Mesendoderm (in vitro differentiated cells): ENCODE results near the gene GPNMB.

Experiments used
- DNase-seq: peaks from one replicate; pipeline ENCODE4 v3.0.0; 2013
- H2AK5ac ChIP-seq: 2 replicates; pipeline ENCODE4 v1.6.1; 2013; ENCODE audit warnings: low read length, inconsistent platforms
- H2BK120ac ChIP-seq: 2 replicates; pipeline ENCODE4 v1.6.1; 2013; ENCODE audit warnings: low read depth, mild to moderate bottlenecking, low read length, moderate library complexity, mixed read lengths
- H2BK15ac ChIP-seq: replicated peaks from 2 replicates; pipeline ENCODE4 v1.6.1; 2013; ENCODE audit warnings: low read depth, mild to moderate bottlenecking, moderate library complexity
- H2BK5ac ChIP-seq: 2 replicates; pipeline ENCODE4 v1.6.1; 2013; ENCODE audit warnings: low read length, inconsistent platforms
- H3K18ac ChIP-seq: 2 replicates; pipeline ENCODE4 v1.6.1; 2013; ENCODE audit warnings: mild to moderate bottlenecking, low read length, mixed read lengths
- H3K23ac ChIP-seq: one replicate; pipeline ENCODE4 v1.6.1; 2013; ENCODE audit warnings: low read length
- H3K27ac ChIP-seq: 2 replicates; pipeline ENCODE4 v1.5.1; 2013; ENCODE audit warnings: low read depth, mild to moderate bottlenecking, inconsistent platforms, low read length, moderate library complexity
- H3K27me3 ChIP-seq: 2 replicates; pipeline ENCODE4 v1.6.1; 2013; ENCODE audit warnings: low read length, control low read depth, mild to moderate bottlenecking, inconsistent platforms; ENCODE audit not compliant: insufficient read depth, poor library complexity
- H3K36me3 ChIP-seq: 2 replicates; pipeline ENCODE4 v1.6.1; 2013; ENCODE audit warnings: low read length, inconsistent platforms; ENCODE audit not compliant: control insufficient read depth, insufficient read depth
- H3K4ac ChIP-seq: one replicate; pipeline ENCODE4 v1.6.1; 2013; ENCODE audit warnings: low read depth, mild to moderate bottlenecking, low read length, moderate library complexity
- H3K4me1 ChIP-seq: 2 replicates; pipeline ENCODE4 v1.6.1; 2013; ENCODE audit warnings: low read depth, low read length, inconsistent platforms; ENCODE audit not compliant: control insufficient read depth
- H3K4me2 ChIP-seq: 2 replicates; pipeline ENCODE4 v1.6.1; 2013; ENCODE audit warnings: low read length
- H3K4me3 ChIP-seq: 2 replicates; pipeline ENCODE4 v1.5.1; 2013; ENCODE audit warnings: mild to moderate bottlenecking, low read length
- H3K56ac ChIP-seq: one replicate; pipeline ENCODE4 v1.6.1; 2013; ENCODE audit warnings: low read length
- H3K79me1 ChIP-seq: 2 replicates; pipeline ENCODE4 v1.6.1; 2013; ENCODE audit warnings: low read length, inconsistent platforms
- H3K79me2 ChIP-seq: 2 replicates; pipeline ENCODE4 v1.6.1; 2013; ENCODE audit warnings: mild to moderate bottlenecking, low read length; ENCODE audit not compliant: control insufficient read depth, insufficient read depth
- H3K9ac ChIP-seq: 2 replicates; pipeline ENCODE4 v1.6.1; 2013; ENCODE audit warnings: low read length, inconsistent platforms
- H4K5ac ChIP-seq: one replicate; pipeline ENCODE4 v1.6.1; 2013; ENCODE audit warnings: low read length
- H4K8ac ChIP-seq: one replicate; pipeline ENCODE4 v1.6.1; 2013; ENCODE audit warnings: low read depth, mild to moderate bottlenecking, control low read depth, low read length, moderate library complexity
- WGBS: extraction: QIAGEN DNeasy Blood & Tissue Kit; methylation state at CpG from one replicate; pipeline ENCODE4 v1.1.7; 2013; ENCODE audit warnings: low lambda C conversion rate, missing lambda C conversion rate; ENCODE audit not compliant: insufficient coverage; ENCODE audit errors: extremely low coverage; 5-methylcytosine and 5-hydroxymethylcytosine counted together

The GPNMB gene

GRCh38 chr7:23272275-23272674, 25.7 kb downstream of the GPNMB start:
- H3K56ac ChIP-seq = no peak overlapping the region
- no peak overlapping the region for H2BK5ac ChIP-seq
- H3K4me2 ChIP-seq = no peak overlapping the region
- no peak overlapping the region for H3K18ac ChIP-seq
- H3K4me1 ChIP-seq = no peaks in the 10 kb centered on the region
- no peak overlapping the region for H3K4me3 ChIP-seq
- H2AK5ac ChIP-seq = no peak overlapping the region
- no peak overlapping the region for H3K9ac ChIP-seq
- H4K8ac ChIP-seq = no peak overlapping the region
- no peak overlapping the region for H3K4ac ChIP-seq
- no CpG with 5 or more reads among the region's 2 CpGs for WGBS
- no peak overlapping the region for H3K23ac ChIP-seq
- H3K36me3 ChIP-seq = no peaks in the 10 kb centered on the region
- H3K27ac ChIP-seq = no peak overlapping the region
- H2BK120ac ChIP-seq = no peak overlapping the region
- DNase-seq = no peak
- H4K5ac ChIP-seq = no peak overlapping the region
- no peak overlapping the region for H2BK15ac ChIP-seq
- H3K79me1 ChIP-seq = no peaks in the 10 kb centered on the region
- no peaks in the 10 kb centered on the region for H3K27me3 ChIP-seq
- H3K79me2 ChIP-seq = no peaks in the 10 kb centered on the region

DNA sequence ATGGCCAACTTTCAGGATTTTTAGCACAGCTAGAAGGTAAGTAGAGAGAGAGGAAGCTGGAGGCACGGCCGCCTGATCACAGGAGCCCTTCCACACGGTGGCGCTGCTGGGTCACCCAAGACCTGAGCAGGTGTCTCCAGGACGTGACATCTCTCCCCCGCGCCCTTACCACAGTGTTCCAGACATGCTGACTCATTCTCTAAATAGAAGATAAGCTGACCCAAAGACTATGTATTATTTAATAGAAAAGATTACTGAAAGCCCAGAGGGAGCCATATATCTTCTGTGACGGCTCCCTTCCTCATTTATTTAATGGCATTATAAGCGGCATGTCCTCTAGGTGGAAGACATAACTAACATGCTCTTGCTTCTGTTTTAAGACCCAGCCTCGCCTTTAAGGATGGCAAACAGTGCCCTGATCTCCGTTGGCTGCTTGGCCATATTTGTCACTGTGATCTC, 26.6 kb downstream of the GPNMB start:
- Histone ChIP-seq H2AK5ac (no peak overlapping the region), H3K79me2 (no peaks in the 10 kb centered on the region), H4K8ac (no peak overlapping the region), H3K4me1 (no peaks in the 10 kb centered on the region), H3K4ac (no peak overlapping the region), H3K36me3 (no peaks in the 10 kb centered on the region), H4K5ac (no peak overlapping the region), H3K4me2 (no peak overlapping the region), H3K27me3 (no peaks in the 10 kb centered on the region), H3K79me1 (no peaks in the 10 kb centered on the region), H3K56ac (no peak overlapping the region), H2BK15ac (no peak overlapping the region), H2BK5ac (no peak overlapping the region), H3K18ac (no peak overlapping the region), H3K4me3 (no peak overlapping the region), H3K9ac (no peak overlapping the region), H3K27ac (no peak overlapping the region), H3K23ac (no peak overlapping the region), H2BK120ac (no peak overlapping the region)
- WGBS = no CpG with 5 or more reads among the region's 11 CpGs
- DNase-seq = peak; percentile 92

DNA sequence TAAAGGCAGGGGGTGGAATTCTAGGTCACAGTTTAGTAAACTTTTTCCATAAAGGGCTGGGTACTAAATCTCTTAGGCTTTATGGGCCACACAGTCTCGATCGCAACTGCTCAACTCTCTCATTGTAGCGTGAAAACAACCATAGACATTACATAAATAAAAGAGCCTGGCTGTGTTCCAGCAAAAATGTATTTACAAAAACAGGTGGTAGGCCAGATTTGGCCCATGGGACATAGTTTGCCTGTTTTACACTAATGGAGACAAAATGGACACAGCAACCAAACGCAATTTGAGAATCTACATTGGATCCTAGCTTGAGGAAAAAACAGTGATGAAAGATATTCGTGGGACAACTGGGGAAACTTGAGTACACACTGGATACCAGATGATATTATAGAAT, 29.3 kb downstream of the GPNMB start:
- H3K56ac ChIP-seq = no peak overlapping the region
- no peak overlapping the region for H2AK5ac ChIP-seq
- no peak overlapping the region for H3K4me3 ChIP-seq
- DNase-seq = no peak
- H3K4me2 ChIP-seq = no peak overlapping the region
- no peak overlapping the region for H2BK15ac ChIP-seq
- no peak overlapping the region for H2BK5ac ChIP-seq
- no peak overlapping the region for H2BK120ac ChIP-seq
- H3K4ac ChIP-seq = no peak overlapping the region
- no peaks in the 10 kb centered on the region for H3K36me3 ChIP-seq
- no peak overlapping the region for H3K18ac ChIP-seq
- no peak overlapping the region for H3K9ac ChIP-seq
- H3K79me1 ChIP-seq = no peaks in the 10 kb centered on the region
- H3K27me3 ChIP-seq = no peaks in the 10 kb centered on the region
- no peak overlapping the region for H3K27ac ChIP-seq
- no peak overlapping the region for H3K23ac ChIP-seq
- H4K5ac ChIP-seq = no peak overlapping the region
- H4K8ac ChIP-seq = no peak overlapping the region
- H3K4me1 ChIP-seq = no peaks in the 10 kb centered on the region
- WGBS = no CpG with 5 or more reads among the region's 5 CpGs
- H3K79me2 ChIP-seq = no peaks in the 10 kb centered on the region

GRCh38 chr7:23276376-23276775, 29.8 kb downstream of the GPNMB start:
- no peak overlapping the region for H3K4me2 ChIP-seq
- no peak overlapping the region for H2BK120ac ChIP-seq
- H3K9ac ChIP-seq = no peak overlapping the region
- no peak overlapping the region for H3K18ac ChIP-seq
- H3K4me3 ChIP-seq = no peak overlapping the region
- no peaks in the 10 kb centered on the region for H3K27me3 ChIP-seq
- H3K27ac ChIP-seq = no peak overlapping the region
- H3K79me2 ChIP-seq = no peaks in the 10 kb centered on the region
- H3K79me1 ChIP-seq = no peaks in the 10 kb centered on the region
- no peak overlapping the region for H2AK5ac ChIP-seq
- H3K23ac ChIP-seq = no peak overlapping the region
- no peak overlapping the region for H4K5ac ChIP-seq
- peak; percentile 80 for DNase-seq
- H3K36me3 ChIP-seq = no peaks in the 10 kb centered on the region
- no peak overlapping the region for H2BK15ac ChIP-seq
- no peak overlapping the region for H3K56ac ChIP-seq
- H3K4me1 ChIP-seq = no peaks in the 10 kb centered on the region
- no peak overlapping the region for H4K8ac ChIP-seq
- no peak overlapping the region for H2BK5ac ChIP-seq
- H3K4ac ChIP-seq = no peak overlapping the region
- no CpG with 5 or more reads among the region's 5 CpGs for WGBS

DNA sequence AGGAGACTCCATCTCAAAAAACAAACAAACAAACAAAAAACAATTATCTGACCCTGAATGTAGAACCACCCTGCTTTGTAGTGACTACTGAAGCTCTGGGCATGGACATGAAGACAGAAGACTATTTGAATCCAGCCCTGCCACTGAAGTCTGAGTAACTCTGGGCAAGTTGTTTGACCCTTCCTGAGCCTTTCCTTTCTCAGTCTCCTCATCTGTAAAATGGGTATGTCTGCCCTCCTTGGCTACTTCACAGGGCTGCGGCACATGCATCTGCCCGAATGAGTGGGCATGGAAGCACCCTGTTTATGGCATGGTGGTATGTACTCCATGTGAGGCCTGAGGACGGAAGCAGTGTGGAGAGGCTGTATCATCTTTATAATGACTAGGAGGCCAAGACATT, 30.4 kb downstream of the GPNMB start:
- no peak overlapping the region for H2BK120ac ChIP-seq
- H3K4me3 ChIP-seq = no peak overlapping the region
- no peak for DNase-seq
- H3K4me2 ChIP-seq = no peak overlapping the region
- H3K56ac ChIP-seq = no peak overlapping the region
- no peak overlapping the region for H3K27ac ChIP-seq
- no peak overlapping the region for H2BK15ac ChIP-seq
- no peak overlapping the region for H3K9ac ChIP-seq
- H3K36me3 ChIP-seq = no peaks in the 10 kb centered on the region
- H2BK5ac ChIP-seq = no peak overlapping the region
- no peaks in the 10 kb centered on the region for H3K79me2 ChIP-seq
- no peaks in the 10 kb centered on the region for H3K4me1 ChIP-seq
- no peak overlapping the region for H2AK5ac ChIP-seq
- H3K79me1 ChIP-seq = no peaks in the 10 kb centered on the region
- no peak overlapping the region for H4K5ac ChIP-seq
- H3K23ac ChIP-seq = no peak overlapping the region
- H3K4ac ChIP-seq = no peak overlapping the region
- no peak overlapping the region for H3K18ac ChIP-seq
- no CpG with 5 or more reads among the region's 3 CpGs for WGBS
- no peaks in the 10 kb centered on the region for H3K27me3 ChIP-seq
- H4K8ac ChIP-seq = no peak overlapping the region

GRCh38 chr7:23277359-23277989, 30.9 kb downstream of the GPNMB start:
- no peak overlapping the region for H3K4me3 ChIP-seq
- DNase-seq = peak; percentile 87
- WGBS = no CpG with 5 or more reads among the region's 6 CpGs
- H3K27me3 ChIP-seq = no peaks in the 10 kb centered on the region
- H4K8ac ChIP-seq = no peak overlapping the region
- no peak overlapping the region for H2BK5ac ChIP-seq
- H3K4me1 ChIP-seq = no peaks in the 10 kb centered on the region
- no peak overlapping the region for H3K4me2 ChIP-seq
- H3K36me3 ChIP-seq = no peaks in the 10 kb centered on the region
- H4K5ac ChIP-seq = no peak overlapping the region
- H3K79me1 ChIP-seq = no peaks in the 10 kb centered on the region
- no peak overlapping the region for H3K27ac ChIP-seq
- H3K9ac ChIP-seq = no peak overlapping the region
- H3K4ac ChIP-seq = no peak overlapping the region
- H3K56ac ChIP-seq = no peak overlapping the region
- no peak overlapping the region for H2BK120ac ChIP-seq
- no peak overlapping the region for H3K18ac ChIP-seq
- H3K79me2 ChIP-seq = no peaks in the 10 kb centered on the region
- no peak overlapping the region for H3K23ac ChIP-seq
- H2BK15ac ChIP-seq = no peak overlapping the region
- H2AK5ac ChIP-seq = no peak overlapping the region
